GM12892 (cell line): ENCODE data around the gene PAPPA.

Experiments used
- POLR2A ChIP-seq: IDR thresholded peaks from 2 replicates; pipeline ENCODE4 v1.6.1; 2011; ENCODE audit warnings: low read depth, low read length, control low read depth
- POLR2AphosphoS5 ChIP-seq: IDR thresholded peaks from 2 replicates; pipeline ENCODE4 v1.6.1; 2011; ENCODE audit warnings: low read depth, low read length, control low read depth
- TAF1 ChIP-seq: IDR thresholded peaks from 2 replicates; pipeline ENCODE4 v1.6.1; 2011; ENCODE audit warnings: low read depth, mild to moderate bottlenecking, control low read depth, low read length, borderline replicate concordance

- TF ChIP-seq POLR2A, result no peak
- no peak for TF ChIP-seq TAF1
- TF ChIP-seq POLR2AphosphoS5, result no peak
Measured at GRCh38 chr9:116250891-116251290, 97.3 kb downstream of the PAPPA start.
